CD4-positive, alpha-beta T cell treated with Interleukin-4 for 4 hours (primary cell): ENCODE results near the gene PPP2R3C.
"Not testable (repeated sequence)": the region's sequence is repeated elsewhere in the genome, so short reads cannot be mapped to it uniquely, and the experiment has no call there.

Experiments used
- DNase-seq: peaks from one replicate; pipeline ENCODE4 v3.0.0-alpha.2; 2020

PPP2R3C gene

DNA sequence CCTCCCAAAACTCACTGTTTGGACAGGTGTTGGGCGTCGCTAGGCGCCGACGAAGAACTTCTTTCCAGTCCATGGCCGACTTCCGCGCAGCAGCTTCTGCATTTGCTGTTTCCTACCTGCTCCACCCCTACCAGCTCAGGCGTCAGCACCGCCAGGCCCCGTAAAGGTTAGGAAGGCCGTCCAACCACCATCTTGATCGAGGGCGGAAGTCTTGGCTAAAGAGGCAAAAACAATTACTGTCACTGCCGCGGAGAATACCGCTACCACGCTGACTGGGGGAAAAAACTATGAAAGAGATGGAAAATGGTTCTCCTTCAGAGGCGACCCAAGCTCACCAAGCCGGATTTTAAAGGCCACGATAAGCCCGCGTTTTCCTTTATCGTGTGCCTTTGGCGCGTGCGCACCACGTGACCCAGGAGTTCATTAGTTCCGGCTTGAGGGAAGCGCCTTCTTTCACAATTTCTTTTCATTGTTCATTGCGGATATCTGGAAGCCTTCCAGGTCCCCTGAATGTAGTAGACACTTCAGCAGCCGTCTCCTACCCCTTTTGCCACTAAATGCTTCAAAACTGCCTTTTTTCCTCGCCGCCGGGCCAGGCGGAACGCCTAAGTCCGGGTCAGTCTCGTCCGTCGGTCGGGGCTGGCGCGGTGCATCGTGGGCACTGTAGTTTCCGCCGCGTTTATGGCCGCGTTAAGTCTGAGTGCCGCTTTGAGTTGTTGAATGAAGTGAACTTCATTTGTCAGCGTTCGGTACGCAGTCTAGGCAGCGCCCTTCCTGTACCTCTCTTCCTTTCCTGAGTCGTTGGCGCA, at the start of gene PPP2R3C, which contains the start of gene PRORP:
Gene PPP2R3C (minus strand): TSS at position 104 of the 809 bp plus-strand sequence. CDS start 31 bp downstream, at position 73.
Gene PRORP (plus strand): TSS at position 666 of the 809 bp plus-strand sequence. CDS start 694 bp downstream, outside the sequence.
- DNase-seq: peak; percentile 95

DNA sequence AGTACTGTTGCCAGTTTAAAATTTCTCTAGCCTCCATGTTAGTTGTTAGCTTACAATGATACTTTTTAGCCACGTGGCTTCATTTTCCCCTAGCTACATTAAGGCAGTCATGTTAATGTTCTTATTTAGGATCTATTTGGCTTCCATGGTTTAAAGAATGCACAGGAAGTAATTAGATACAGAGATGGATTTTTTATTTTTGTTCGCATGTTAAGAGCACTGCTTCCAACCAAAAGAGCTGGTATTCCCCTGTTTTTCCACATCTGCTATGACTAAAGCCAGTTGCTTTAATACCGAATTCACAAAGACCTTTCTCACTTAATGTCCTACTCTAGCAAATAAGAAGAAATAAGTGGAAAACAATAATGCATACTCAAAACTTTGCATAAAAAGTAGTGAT, 45.7 kb upstream of the PPP2R3C start:
- no peak for DNase-seq

DNA sequence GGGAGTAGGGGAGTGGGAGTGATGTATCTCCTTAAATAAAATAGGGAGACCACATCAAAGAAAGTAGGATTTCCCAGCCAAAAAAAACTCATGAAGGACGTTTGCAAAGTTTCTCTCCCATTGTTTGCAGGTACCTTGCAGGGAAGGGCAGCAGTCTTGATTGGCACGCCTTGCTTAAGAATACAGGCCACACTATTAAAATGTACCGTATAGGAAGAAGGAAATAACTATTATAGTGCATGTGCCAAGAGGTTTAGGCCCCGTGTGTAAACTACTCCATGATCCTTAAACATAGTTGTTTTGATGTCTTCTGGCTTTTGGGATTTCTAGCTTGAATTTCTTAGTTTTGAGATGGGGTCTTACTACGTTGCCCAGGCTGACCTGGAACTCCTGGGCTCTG, 43.1 kb upstream of the PPP2R3C start:
- no peak for DNase-seq

GRCh38 chr14:35163384-35163783, 41.6 kb upstream of the PPP2R3C start:
- DNase-seq: no peak

DNA sequence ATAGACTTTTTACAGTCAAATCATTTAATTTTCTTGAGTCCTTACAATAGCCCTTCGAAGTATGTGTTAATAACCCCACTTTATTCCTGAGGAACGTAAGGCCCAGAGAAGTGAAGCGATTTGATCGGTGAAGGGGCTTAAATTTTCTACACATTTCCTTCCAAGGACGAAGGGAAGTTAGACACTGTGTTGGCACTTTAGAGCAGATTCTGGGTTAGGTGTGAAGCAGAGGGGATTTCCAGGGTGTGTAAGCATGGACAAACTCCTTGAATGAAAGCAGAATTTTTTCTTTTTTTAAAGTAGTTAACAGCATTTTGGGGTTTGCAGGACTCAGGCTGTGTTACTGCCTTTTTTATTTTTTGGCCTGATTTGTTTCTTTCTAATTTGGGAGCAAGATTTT, 39.4 kb upstream of the PPP2R3C start:
- peak; percentile 63 for DNase-seq

GRCh38 chr14:35159742-35160409, 38.1 kb upstream of the PPP2R3C start:
- peak; percentile 28 for DNase-seq

DNA sequence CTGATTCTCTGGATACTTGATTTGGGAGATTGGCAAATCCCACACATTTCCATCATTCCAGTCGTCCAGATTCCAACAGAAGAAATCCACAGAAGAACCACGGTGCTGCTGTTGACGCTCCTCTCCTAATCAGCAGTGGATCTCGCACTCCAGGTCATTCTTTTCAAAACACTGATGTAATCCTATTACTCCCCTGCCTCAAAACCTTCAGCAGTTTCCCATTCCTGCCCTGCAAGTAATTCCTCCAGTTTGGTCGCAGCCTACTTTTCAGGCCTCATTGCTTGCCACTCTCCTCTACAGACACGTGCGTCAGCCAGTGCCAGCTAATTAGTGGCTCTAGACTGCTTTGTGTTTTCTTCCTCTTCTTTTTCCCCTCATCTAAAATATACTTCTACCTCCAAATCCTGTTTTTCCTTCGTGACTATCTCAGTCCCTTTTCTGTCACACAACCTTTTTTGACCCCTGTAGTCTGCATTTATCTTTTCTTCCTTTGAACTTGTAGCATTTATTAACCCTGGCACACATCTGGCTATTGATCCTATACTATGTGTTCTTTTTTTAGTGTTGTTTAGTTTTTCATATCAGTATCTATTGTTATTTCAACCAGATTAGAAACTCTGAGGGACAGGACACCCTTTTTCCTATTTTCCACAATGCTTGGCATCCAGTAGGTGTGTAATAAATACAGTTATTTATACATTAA, 37.3 kb upstream of the PPP2R3C start:
- DNase-seq: no peak

GRCh38 chr14:35158491-35158890, 36.7 kb upstream of the PPP2R3C start:
- DNase-seq: no peak

GRCh38 chr14:35155962-35156361, 34.2 kb upstream of the PPP2R3C start:
- DNase-seq: peak; percentile 33

- DNase-seq: no peak
These were observed 32.2 kb upstream of the PPP2R3C start for GRCh38 chr14:35154016-35154415.

- not testable (repeated sequence) for DNase-seq
These were observed 30.7 kb upstream of the PPP2R3C start for GRCh38 chr14:35152531-35152930.

- DNase-seq: no peak
These were observed 27.4 kb upstream of the PPP2R3C start for GRCh38 chr14:35149239-35149638.

DNA sequence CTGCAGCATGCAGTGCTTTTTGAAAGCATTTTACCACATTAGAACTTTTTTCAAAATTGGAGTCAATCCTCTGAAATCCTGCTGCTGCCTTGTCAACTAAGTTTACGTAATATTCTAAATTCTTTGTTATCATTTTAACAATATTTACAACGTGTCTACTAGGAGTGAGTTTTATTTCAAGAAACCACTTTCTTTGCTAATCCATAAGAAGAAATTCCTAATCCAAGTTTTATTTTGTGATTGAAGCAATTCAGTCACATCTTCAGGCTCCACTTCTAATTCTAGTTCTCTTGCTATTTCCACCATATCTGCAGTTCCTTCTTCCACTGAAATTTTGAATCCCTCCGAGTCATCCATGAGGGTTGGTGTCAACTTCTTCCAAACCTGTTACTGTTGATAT, 25.9 kb upstream of the PPP2R3C start:
- DNase-seq: no peak

DNA sequence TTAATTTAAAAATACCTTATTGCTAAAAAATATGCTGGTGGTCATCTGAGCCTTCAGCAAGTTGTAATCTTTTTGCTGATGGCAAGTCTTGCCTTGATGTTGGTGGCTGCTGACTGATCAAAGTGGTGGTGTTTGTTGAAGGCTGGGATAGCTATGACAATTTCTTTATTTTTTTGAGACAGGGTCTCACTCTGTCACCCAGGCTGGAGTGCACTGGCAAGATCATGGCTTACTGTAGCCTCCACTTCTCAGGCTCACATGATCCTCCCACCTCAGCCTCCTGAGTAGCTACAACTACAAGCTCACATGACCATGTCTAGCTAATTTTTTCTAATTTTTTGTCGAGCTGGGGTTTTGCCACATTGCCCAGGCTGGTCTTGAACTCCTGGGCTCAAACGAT, 25.4 kb upstream of the PPP2R3C start:
- DNase-seq: no peak

- no peak for DNase-seq
These were observed 24.9 kb upstream of the PPP2R3C start for GRCh38 chr14:35146711-35147149.

GRCh38 chr14:35144029-35144428, 22.2 kb upstream of the PPP2R3C start:
- DNase-seq: no peak

- DNase-seq: no peak
These were observed 19.2 kb upstream of the PPP2R3C start for GRCh38 chr14:35140718-35141581.

DNA sequence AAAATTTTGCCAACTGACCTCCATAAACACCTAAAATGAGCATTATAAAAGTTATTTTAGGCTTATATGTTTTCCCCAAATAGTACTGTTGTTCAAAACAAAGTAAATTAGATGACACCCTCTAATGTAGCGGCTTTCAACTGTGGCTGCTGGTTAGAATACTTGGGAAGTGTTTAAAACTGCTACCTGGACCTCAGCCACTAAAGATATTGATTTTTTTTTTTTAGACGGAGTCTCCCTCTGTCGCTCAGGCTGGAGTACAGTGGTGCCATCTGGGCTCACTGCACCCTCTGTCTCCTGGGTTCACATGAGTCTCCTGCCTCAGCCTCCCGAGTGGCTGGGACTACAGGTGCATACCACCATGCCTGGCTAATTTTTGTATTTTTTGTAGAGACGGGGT, 16.8 kb upstream of the PPP2R3C start:
- no peak for DNase-seq

GRCh38 chr14:35134329-35135123, 12.7 kb upstream of the PPP2R3C start:
- no peak for DNase-seq

DNA sequence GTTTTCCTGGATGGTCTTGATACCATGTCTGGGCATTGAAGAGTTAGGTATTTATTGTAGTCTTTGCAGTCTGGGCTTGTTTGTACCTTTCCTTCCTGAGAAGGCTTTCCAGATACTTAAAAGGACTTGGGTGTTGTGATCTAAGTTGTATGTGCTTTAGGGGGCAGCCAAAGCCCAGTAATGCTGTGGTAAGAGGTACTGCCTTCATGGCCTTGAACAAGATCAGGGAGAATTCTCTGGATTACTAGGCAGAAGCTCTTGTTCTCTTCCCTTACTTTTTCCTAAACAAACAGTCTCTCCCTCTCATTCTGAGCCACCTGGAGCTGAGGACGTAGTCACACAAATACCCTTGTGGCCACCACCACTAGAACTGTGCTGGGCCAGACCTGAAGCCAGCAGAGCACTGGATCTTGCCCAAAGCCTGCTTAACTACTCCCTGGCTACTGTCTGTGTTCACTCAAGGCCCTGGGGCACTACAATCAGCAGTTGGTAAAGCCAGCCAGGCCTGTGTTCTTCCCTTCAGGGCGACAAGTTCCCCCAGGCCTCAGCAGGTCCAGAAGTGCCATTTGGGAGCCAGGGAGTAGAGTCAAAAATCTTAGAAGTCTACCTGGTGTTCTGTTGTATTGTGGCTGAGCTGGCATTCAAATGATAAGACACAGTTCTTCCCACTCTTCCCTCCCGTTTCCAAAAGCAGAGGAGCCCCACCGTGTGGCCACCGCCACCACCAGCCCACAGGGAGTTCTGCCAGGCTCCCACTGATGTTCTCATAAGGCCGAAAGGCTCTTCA, 11.9 kb upstream of the PPP2R3C start:
- DNase-seq: no peak

GRCh38 chr14:35124127-35124526, 2.3 kb upstream of the PPP2R3C start:
- no peak for DNase-seq
